Loucy (cell line): ENCODE results near the gene MYPN.

ENCODE experiments used
- H2AFZ ChIP-seq: fragments of 200-600 bp; sonication (generic); 2 replicates; pipeline ENCODE4 v1.6.0; 2016; ENCODE audit warnings: antibody characterized with exemption, mild to moderate bottlenecking, low read length, moderate library complexity
- H3F3A ChIP-seq: fragments of 200-600 bp; 2 replicates; pipeline ENCODE4 v1.6.0; 2016; ENCODE audit warnings: antibody characterized with exemption, low read depth, mild to moderate bottlenecking
- H3K27me3 ChIP-seq: fragments of 200-600 bp; sonication (generic); 2 replicates; pipeline ENCODE4 v1.6.1; 2014; ENCODE audit warnings: low read length, mild to moderate bottlenecking; ENCODE audit not compliant: insufficient read depth, poor library complexity, severe bottlenecking
- H3K36me3 ChIP-seq: fragments of 200-600 bp; sonication (generic); 2 replicates; pipeline ENCODE4 v1.6.1; 2016; ENCODE audit warnings: low read length; ENCODE audit not compliant: insufficient read depth
- H3K4me1 ChIP-seq: fragments of 200-600 bp; sonication (generic); 2 replicates; pipeline ENCODE4 v1.5.1; 2014; ENCODE audit warnings: low read length, mild to moderate bottlenecking; ENCODE audit not compliant: insufficient read depth, poor library complexity, severe bottlenecking
- H3K4me2 ChIP-seq: fragments of 200-600 bp; sonication (generic); 2 replicates; pipeline ENCODE4 v1.6.0; 2014; ENCODE audit warnings: antibody characterized with exemption, low read length, low read depth, mild to moderate bottlenecking; ENCODE audit not compliant: poor library complexity, severe bottlenecking
- H3K4me3 ChIP-seq: fragments of 200-600 bp; sonication (generic); 2 replicates; pipeline ENCODE4 v1.5.1; 2014; ENCODE audit warnings: low read length, mild to moderate bottlenecking, mixed read lengths; ENCODE audit not compliant: poor library complexity, severe bottlenecking
- H3K79me2 ChIP-seq: fragments of 200-600 bp; sonication (generic); 2 replicates; pipeline ENCODE4 v1.6.1; 2014; ENCODE audit warnings: low read length; ENCODE audit not compliant: insufficient read depth
- H3K9ac ChIP-seq: fragments of 200-600 bp; sonication (generic); 2 replicates; pipeline ENCODE4 v1.6.0; 2014; ENCODE audit warnings: mild to moderate bottlenecking, low read depth, low read length, moderate library complexity; ENCODE audit not compliant: poor library complexity, severe bottlenecking
- H3K9me2 ChIP-seq: fragments of 200-600 bp; sonication (generic); replicated peaks from 2 replicates; pipeline ENCODE4 v1.6.1; 2016; ENCODE audit warnings: low read depth, low read length, mixed read lengths
- H3K9me3 ChIP-seq: fragments of 200-600 bp; sonication (generic); 2 replicates; pipeline ENCODE4 v1.6.1; 2014; ENCODE audit warnings: mild to moderate bottlenecking, antibody characterized with exemption, low read length, low read depth; ENCODE audit not compliant: insufficient read depth
- H4K20me1 ChIP-seq: fragments of 200-600 bp; sonication (generic); 2 replicates; pipeline ENCODE4 v1.6.0; 2014; ENCODE audit warnings: antibody characterized with exemption, low read length, mild to moderate bottlenecking; ENCODE audit not compliant: insufficient read depth, poor library complexity, severe bottlenecking
- CTCF ChIP-seq: fragments of 200-600 bp; sonication (generic); conservative IDR thresholded peaks from 2 replicates; pipeline ENCODE4 v1.5.1; 2014; ENCODE audit warnings: mild to moderate bottlenecking, antibody characterized with exemption, low read length
- EZH2phosphoT487 ChIP-seq: fragments of 200-600 bp; IDR thresholded peaks from 2 replicates; pipeline ENCODE4 v1.6.1; 2018; ENCODE audit warnings: antibody characterized with exemption, mild to moderate bottlenecking, moderate library complexity, borderline replicate concordance

The MYPN gene

GRCh38 chr10:68096913-68097516, 12.3 kb upstream of the MYPN start:
- H2AFZ ChIP-seq: no peak overlapping the region
- TF ChIP-seq CTCF (no peak), EZH2phosphoT487 (no peak)
- no peaks in the 10 kb centered on the region for H3K4me1 ChIP-seq
- no peaks in the 10 kb centered on the region for H3K36me3 ChIP-seq
- H3K4me2 ChIP-seq: no peak overlapping the region
- no peaks in the 10 kb centered on the region for H3K9me3 ChIP-seq
- H3K4me3 ChIP-seq: no peak overlapping the region
- no peak overlapping the region for H3K9ac ChIP-seq
- H4K20me1 ChIP-seq: no peaks in the 10 kb centered on the region
- no peaks in the 10 kb centered on the region for H3K27me3 ChIP-seq
- H3K9me2 ChIP-seq: no peaks in the 10 kb centered on the region
- H3K79me2 ChIP-seq: no peaks in the 10 kb centered on the region
- H3F3A ChIP-seq: no peaks in the 10 kb centered on the region

DNA sequence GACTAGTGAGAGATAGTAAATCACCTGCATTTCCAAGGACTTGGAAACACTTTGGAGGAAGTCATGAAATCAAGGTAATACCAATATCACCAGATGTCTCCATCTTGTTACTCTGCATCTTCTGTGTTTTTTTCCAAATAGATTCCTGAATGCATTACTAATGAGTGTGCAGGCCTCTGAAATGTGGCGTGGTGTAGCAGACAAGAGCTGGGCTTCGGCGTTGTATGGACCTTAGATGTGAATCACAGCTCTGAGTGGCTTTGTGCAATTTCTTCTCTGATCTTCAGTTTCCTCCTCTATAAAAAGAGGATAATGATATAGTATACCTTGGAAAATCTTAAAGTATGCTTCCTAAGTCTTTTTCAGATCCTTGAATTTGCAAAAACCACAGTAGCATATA, 9.6 kb upstream of the MYPN start:
- Histone ChIP-seq H3K36me3 (no peaks in the 10 kb centered on the region), H4K20me1 (no peaks in the 10 kb centered on the region), H3K27me3 (no peaks in the 10 kb centered on the region), H3K9ac (no peak overlapping the region), H2AFZ (no peak overlapping the region), H3K4me2 (no peak overlapping the region), H3K9me2 (no peaks in the 10 kb centered on the region), H3K4me3 (no peak overlapping the region), H3K9me3 (no peaks in the 10 kb centered on the region), H3K4me1 (no peaks in the 10 kb centered on the region), H3K79me2 (no peaks in the 10 kb centered on the region), H3F3A (no peaks in the 10 kb centered on the region)
- no peak for TF ChIP-seq CTCF
- TF ChIP-seq EZH2phosphoT487: no peak

DNA sequence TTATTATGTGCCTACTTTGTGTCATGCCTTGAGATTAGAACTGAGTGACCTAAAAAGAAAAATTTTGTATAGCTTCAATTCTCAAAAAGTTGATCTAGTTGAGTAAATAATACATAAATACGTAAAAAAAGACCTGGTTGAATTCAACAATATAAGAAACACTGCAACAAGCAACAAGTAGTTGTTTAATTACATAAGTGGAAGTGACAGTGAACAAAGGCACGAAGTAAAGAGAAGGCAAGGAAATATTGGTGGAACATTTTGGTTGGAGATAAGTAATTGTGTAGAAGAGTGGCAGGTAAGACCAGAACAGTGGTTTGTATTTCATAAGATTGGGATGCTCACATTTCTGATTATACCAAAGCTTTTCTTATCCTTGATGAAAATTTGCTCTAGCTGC, 8.2 kb upstream of the MYPN start:
- Histone ChIP-seq H3K36me3 (no peaks in the 10 kb centered on the region), H3K4me2 (no peak overlapping the region), H3F3A (no peaks in the 10 kb centered on the region), H3K9me2 (no peaks in the 10 kb centered on the region), H3K79me2 (no peaks in the 10 kb centered on the region), H3K4me1 (no peaks in the 10 kb centered on the region), H3K9ac (no peak overlapping the region), H3K4me3 (no peak overlapping the region), H4K20me1 (no peaks in the 10 kb centered on the region), H3K9me3 (no peaks in the 10 kb centered on the region), H2AFZ (no peak overlapping the region), H3K27me3 (no peaks in the 10 kb centered on the region)
- TF ChIP-seq CTCF (no peak), EZH2phosphoT487 (no peak)
